HEK293 (cell line): ENCODE measurements around the gene CYBA.

ENCODE experiments used
- GLI4 ChIP-seq: fragments of 450-650 bp; formaldehyde crosslinking; IDR thresholded peaks from 2 replicates; pipeline ENCODE4 v1.5.1; 2016; ENCODE audit warnings: missing biosample characterization, missing genetic modification characterization
- GLIS2 ChIP-seq: fragments of 450-650 bp; formaldehyde crosslinking; IDR thresholded peaks from 2 replicates; pipeline ENCODE4 v1.5.1; 2016; ENCODE audit warnings: missing biosample characterization, missing genetic modification characterization
- KLF8 ChIP-seq: fragments of 450-650 bp; formaldehyde crosslinking; IDR thresholded peaks from 2 replicates; pipeline ENCODE4 v1.5.1; 2016; ENCODE audit warnings: missing biosample characterization, missing genetic modification characterization
- PRDM1 ChIP-seq: fragments of 450-650 bp; formaldehyde crosslinking; IDR thresholded peaks from 2 replicates; pipeline ENCODE4; 2016; ENCODE audit warnings: missing biosample characterization, missing genetic modification characterization
- SP2 ChIP-seq: fragments of 450-650 bp; formaldehyde crosslinking; IDR thresholded peaks from 2 replicates; pipeline ENCODE4 v1.5.1; 2016; ENCODE audit warnings: missing biosample characterization, missing genetic modification characterization
- YY2 ChIP-seq: fragments of 450-650 bp; formaldehyde crosslinking; IDR thresholded peaks from 2 replicates; pipeline ENCODE4 v1.5.1; 2016; ENCODE audit warnings: missing biosample characterization, missing genetic modification characterization
- ZBTB17 ChIP-seq: fragments of 450-650 bp; formaldehyde crosslinking; IDR thresholded peaks from 2 replicates; pipeline ENCODE4 v1.5.1; 2016; ENCODE audit warnings: missing biosample characterization, missing genetic modification characterization
- ZFP3 ChIP-seq: fragments of 450-650 bp; formaldehyde crosslinking; IDR thresholded peaks from 2 replicates; pipeline ENCODE4 v1.5.1; 2016; ENCODE audit warnings: low read depth, missing biosample characterization, missing genetic modification characterization
- ZNF114 ChIP-seq: fragments of 450-650 bp; formaldehyde crosslinking; IDR thresholded peaks from 2 replicates; pipeline ENCODE4 v1.5.0; 2017; ENCODE audit warnings: missing biosample characterization, missing genetic modification characterization
- ZNF133 ChIP-seq: fragments of 450-650 bp; formaldehyde crosslinking; IDR thresholded peaks from 2 replicates; pipeline ENCODE4 v1.5.1; 2016; ENCODE audit warnings: missing biosample characterization, missing genetic modification characterization
- ZNF140 ChIP-seq: fragments of 450-650 bp; formaldehyde crosslinking; IDR thresholded peaks from 2 replicates; pipeline ENCODE4 v1.5.1; 2016; ENCODE audit warnings: missing biosample characterization, missing genetic modification characterization
- ZNF155 ChIP-seq: fragments of 450-650 bp; formaldehyde crosslinking; IDR thresholded peaks from 2 replicates; pipeline ENCODE4 v1.5.1; 2016; ENCODE audit warnings: missing biosample characterization, missing genetic modification characterization
- ZNF2 ChIP-seq: fragments of 450-650 bp; formaldehyde crosslinking; IDR thresholded peaks from 2 replicates; pipeline ENCODE4 v1.5.1; 2016; ENCODE audit warnings: missing biosample characterization, missing genetic modification characterization
- ZNF266 ChIP-seq: fragments of 450-650 bp; formaldehyde crosslinking; IDR thresholded peaks from 2 replicates; pipeline ENCODE4 v1.5.1; 2016; ENCODE audit warnings: missing biosample characterization, missing genetic modification characterization, low read depth
- ZNF274 ChIP-seq, 2 experiments: fragments of 200-500 bp in 1 of 2; fragments of 450-650 bp in 1 of 2; sonication (Bioruptor generic) in 1 of 2; formaldehyde crosslinking in 1 of 2; IDR thresholded peaks; 2 replicates each; pipeline versions ENCODE4 v1.5.1 to v1.6.1; 2014 to 2016; ENCODE audit warnings: borderline replicate concordance in 1 of 2, inconsistent platforms in 1 of 2, low read length in 1 of 2, missing biosample characterization in 1 of 2, missing genetic modification characterization in 1 of 2
- ZNF292 ChIP-seq: fragments of 450-650 bp; formaldehyde crosslinking; IDR thresholded peaks from 2 replicates; pipeline ENCODE4 v1.5.1; 2016; ENCODE audit warnings: low read depth, missing biosample characterization, missing genetic modification characterization, borderline replicate concordance
- ZNF366 ChIP-seq: fragments of 450-650 bp; formaldehyde crosslinking; conservative IDR thresholded peaks from 2 replicates; pipeline ENCODE4 v1.5.1; 2016; ENCODE audit warnings: missing biosample characterization, missing genetic modification characterization
- ZNF37A ChIP-seq: fragments of 450-650 bp; IDR thresholded peaks from 2 replicates; pipeline ENCODE4 v1.5.1; 2018; ENCODE audit warnings: missing biosample characterization, missing genetic modification characterization
- ZNF473 ChIP-seq: fragments of 450-650 bp; formaldehyde crosslinking; IDR thresholded peaks from 2 replicates; pipeline ENCODE4 v1.5.1; 2017; ENCODE audit warnings: missing biosample characterization, missing genetic modification characterization
- ZNF48 ChIP-seq: fragments of 450-650 bp; formaldehyde crosslinking; IDR thresholded peaks from 2 replicates; pipeline ENCODE4 v1.5.1; 2016; ENCODE audit warnings: missing biosample characterization, missing genetic modification characterization
- ZNF510 ChIP-seq: fragments of 450-650 bp; formaldehyde crosslinking; IDR thresholded peaks from 2 replicates; pipeline ENCODE4 v1.5.1; 2018; ENCODE audit warnings: mild to moderate bottlenecking, missing genetic modification characterization, missing biosample characterization; ENCODE audit not compliant: insufficient replicate concordance
- ZNF670 ChIP-seq: fragments of 450-650 bp; formaldehyde crosslinking; IDR thresholded peaks from 2 replicates; pipeline ENCODE4 v1.5.1; 2016; ENCODE audit warnings: missing biosample characterization, missing genetic modification characterization, low read depth
- ZNF701 ChIP-seq: fragments of 450-650 bp; formaldehyde crosslinking; IDR thresholded peaks from 2 replicates; pipeline ENCODE4 v1.5.1; 2016; ENCODE audit warnings: missing biosample characterization, missing genetic modification characterization
- ZNF76 ChIP-seq: fragments of 450-650 bp; formaldehyde crosslinking; IDR thresholded peaks from 2 replicates; pipeline ENCODE4; 2016; ENCODE audit warnings: low read depth, missing biosample characterization, missing genetic modification characterization, borderline replicate concordance
- ZNF777 ChIP-seq: fragments of 450-650 bp; formaldehyde crosslinking; IDR thresholded peaks from 2 replicates; pipeline ENCODE4 v1.5.1; 2017; ENCODE audit warnings: missing biosample characterization, missing genetic modification characterization, borderline replicate concordance
- ZSCAN16 ChIP-seq: fragments of 450-650 bp; formaldehyde crosslinking; IDR thresholded peaks from 2 replicates; pipeline ENCODE4 v1.5.1; 2016; ENCODE audit warnings: missing biosample characterization, missing genetic modification characterization
- TF ChIP-seq, protein P1 (sequence below): fragments of 450-650 bp; formaldehyde crosslinking; IDR thresholded peaks from 2 replicates; pipeline ENCODE4 v1.5.1; 2017; ENCODE audit warnings: missing biosample characterization, missing genetic modification characterization
- TF ChIP-seq, protein P2 (sequence below): fragments of 450-650 bp; formaldehyde crosslinking; IDR thresholded peaks from 2 replicates; pipeline ENCODE4 v1.5.1; 2016; ENCODE audit warnings: missing biosample characterization, missing genetic modification characterization
- TF ChIP-seq, protein P3 (sequence below): fragments of 450-650 bp; formaldehyde crosslinking; IDR thresholded peaks from 2 replicates; pipeline ENCODE4 v1.5.1; 2017; ENCODE audit warnings: missing biosample characterization, mild to moderate bottlenecking, missing genetic modification characterization, moderate library complexity
- TF ChIP-seq, protein P4 (sequence below): fragments of 450-650 bp; formaldehyde crosslinking; IDR thresholded peaks from 2 replicates; pipeline ENCODE4 v1.5.1; 2017; ENCODE audit warnings: missing biosample characterization, missing genetic modification characterization
- TF ChIP-seq, protein P5 (sequence below): fragments of 450-650 bp; formaldehyde crosslinking; IDR thresholded peaks from 2 replicates; pipeline ENCODE4 v1.5.1; 2016; ENCODE audit warnings: missing biosample characterization, missing genetic modification characterization

CYBA gene

DNA sequence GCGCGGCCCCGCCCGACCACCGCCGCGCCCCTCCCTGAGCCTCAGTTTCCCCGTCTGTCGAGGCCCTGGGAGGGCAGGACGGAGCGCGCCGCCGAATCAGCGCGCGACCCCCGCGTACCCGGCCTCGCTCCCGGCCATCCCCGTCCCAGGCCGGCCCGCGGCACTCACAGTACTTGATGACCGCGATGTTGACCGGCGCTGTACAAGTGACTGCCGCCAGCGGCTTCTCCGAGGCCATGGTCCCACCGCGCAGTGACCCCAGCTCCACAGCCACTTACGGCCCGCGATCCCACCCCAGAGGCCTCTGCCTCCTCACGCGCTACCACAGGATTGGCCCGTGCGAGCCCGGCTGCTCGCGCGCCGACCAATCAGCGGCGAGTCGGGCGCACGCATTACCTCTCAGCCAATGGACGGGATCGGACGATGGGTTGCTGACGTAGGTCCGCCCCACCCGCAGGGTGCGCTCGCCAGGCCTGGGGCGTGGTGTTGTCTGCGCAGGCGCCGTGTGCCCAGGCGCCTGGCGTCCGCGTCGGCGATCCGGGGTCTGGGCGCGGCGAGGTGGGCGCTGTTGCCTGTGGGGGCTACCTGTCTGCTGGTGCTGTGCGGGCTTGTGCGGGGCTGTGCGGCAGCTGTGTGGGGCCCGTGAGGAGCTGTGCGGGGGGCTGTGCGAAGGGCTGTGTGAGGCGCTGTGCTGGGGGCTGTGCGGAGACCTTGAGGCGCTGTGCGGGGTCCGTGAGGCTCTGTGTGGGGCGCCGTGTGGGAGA, 12.2 kb upstream of the CYBA start, which contains the start of gene MVD (continued):
- TF ChIP-seq, protein P1, sequence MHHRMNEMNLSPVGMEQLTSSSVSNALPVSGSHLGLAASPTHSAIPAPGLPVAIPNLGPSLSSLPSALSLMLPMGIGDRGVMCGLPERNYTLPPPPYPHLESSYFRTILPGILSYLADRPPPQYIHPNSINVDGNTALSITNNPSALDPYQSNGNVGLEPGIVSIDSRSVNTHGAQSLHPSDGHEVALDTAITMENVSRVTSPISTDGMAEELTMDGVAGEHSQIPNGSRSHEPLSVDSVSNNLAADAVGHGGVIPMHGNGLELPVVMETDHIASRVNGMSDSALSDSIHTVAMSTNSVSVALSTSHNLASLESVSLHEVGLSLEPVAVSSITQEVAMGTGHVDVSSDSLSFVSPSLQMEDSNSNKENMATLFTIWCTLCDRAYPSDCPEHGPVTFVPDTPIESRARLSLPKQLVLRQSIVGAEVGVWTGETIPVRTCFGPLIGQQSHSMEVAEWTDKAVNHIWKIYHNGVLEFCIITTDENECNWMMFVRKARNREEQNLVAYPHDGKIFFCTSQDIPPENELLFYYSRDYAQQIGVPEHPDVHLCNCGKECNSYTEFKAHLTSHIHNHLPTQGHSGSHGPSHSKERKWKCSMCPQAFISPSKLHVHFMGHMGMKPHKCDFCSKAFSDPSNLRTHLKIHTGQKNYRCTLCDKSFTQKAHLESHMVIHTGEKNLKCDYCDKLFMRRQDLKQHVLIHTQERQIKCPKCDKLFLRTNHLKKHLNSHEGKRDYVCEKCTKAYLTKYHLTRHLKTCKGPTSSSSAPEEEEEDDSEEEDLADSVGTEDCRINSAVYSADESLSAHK (tag by site-specific recombination) = no peak
- TF ChIP-seq ZNF292 (tag by site-specific recombination) (no peak), ZNF701 (tag by site-specific recombination) (no peak), ZSCAN16 (tag by site-specific recombination) (peak; percentile 23; the same call in 1 of the 2 replicates), ZNF140 (no peak), ZNF777 (tag by site-specific recombination) (peak; percentile 87; the same call in 1 of the 2 replicates), GLI4 (tag by site-specific recombination) (no peak), ZNF670 (no peak), ZNF510 (tag by site-specific recombination) (no peak), ZBTB17 (tag by site-specific recombination) (peak; percentile 43), SP2 (tag by site-specific recombination) (peak; percentile 100), ZNF37A (tag by site-specific recombination) (no peak), ZNF366 (no peak), KLF8 (tag by site-specific recombination) (peak; percentile 46; the same call in 1 of the 2 replicates), ZNF133 (no peak), ZNF473 (tag by site-specific recombination) (no peak), ZNF266 (tag by site-specific recombination) (no peak), ZNF274 (IDR thresholded peaks at IDR 0.05; ENCODE audit: low read length) (no peak), ZNF274 (tag by site-specific recombination; IDR thresholded peaks at IDR 0.05; ENCODE audit: borderline replicate concordance) (no peak), GLIS2 (tag by site-specific recombination) (peak; percentile 91), ZNF2 (tag by site-specific recombination) (no peak), ZNF114 (tag by site-specific recombination) (no peak), PRDM1 (tag by site-specific recombination) (no peak), ZFP3 (no peak), ZNF155 (tag by site-specific recombination) (no peak), ZNF48 (tag by site-specific recombination) (no peak), YY2 (tag by site-specific recombination) (0 out of 2 replicates have a peak, but pooled peaks have one; percentile 44), ZNF76 (tag by site-specific recombination) (0 out of 2 replicates have a peak, but pooled peaks have one; percentile 60)
- TF ChIP-seq, protein P2, sequence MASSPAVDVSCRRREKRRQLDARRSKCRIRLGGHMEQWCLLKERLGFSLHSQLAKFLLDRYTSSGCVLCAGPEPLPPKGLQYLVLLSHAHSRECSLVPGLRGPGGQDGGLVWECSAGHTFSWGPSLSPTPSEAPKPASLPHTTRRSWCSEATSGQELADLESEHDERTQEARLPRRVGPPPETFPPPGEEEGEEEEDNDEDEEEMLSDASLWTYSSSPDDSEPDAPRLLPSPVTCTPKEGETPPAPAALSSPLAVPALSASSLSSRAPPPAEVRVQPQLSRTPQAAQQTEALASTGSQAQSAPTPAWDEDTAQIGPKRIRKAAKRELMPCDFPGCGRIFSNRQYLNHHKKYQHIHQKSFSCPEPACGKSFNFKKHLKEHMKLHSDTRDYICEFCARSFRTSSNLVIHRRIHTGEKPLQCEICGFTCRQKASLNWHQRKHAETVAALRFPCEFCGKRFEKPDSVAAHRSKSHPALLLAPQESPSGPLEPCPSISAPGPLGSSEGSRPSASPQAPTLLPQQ (tag by site-specific recombination) = peak; percentile 86; the same call in 1 of the 2 replicates
- TF ChIP-seq, protein P3, sequence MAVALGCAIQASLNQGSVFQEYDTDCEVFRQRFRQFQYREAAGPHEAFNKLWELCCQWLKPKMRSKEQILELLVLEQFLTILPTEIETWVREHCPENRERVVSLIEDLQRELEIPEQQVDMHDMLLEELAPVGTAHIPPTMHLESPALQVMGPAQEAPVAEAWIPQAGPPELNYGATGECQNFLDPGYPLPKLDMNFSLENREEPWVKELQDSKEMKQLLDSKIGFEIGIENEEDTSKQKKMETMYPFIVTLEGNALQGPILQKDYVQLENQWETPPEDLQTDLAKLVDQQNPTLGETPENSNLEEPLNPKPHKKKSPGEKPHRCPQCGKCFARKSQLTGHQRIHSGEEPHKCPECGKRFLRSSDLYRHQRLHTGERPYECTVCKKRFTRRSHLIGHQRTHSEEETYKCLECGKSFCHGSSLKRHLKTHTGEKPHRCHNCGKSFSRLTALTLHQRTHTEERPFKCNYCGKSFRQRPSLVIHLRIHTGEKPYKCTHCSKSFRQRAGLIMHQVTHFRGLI (tag by site-specific recombination) = peak; percentile 43; the same call in 1 of the 2 replicates
- TF ChIP-seq, protein P4, sequence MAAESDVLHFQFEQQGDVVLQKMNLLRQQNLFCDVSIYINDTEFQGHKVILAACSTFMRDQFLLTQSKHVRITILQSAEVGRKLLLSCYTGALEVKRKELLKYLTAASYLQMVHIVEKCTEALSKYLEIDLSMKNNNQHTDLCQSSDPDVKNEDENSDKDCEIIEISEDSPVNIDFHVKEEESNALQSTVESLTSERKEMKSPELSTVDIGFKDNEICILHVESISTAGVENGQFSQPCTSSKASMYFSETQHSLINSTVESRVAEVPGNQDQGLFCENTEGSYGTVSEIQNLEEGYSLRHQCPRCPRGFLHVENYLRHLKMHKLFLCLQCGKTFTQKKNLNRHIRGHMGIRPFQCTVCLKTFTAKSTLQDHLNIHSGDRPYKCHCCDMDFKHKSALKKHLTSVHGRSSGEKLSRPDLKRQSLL (tag by site-specific recombination) = no peak
- TF ChIP-seq, protein P5, sequence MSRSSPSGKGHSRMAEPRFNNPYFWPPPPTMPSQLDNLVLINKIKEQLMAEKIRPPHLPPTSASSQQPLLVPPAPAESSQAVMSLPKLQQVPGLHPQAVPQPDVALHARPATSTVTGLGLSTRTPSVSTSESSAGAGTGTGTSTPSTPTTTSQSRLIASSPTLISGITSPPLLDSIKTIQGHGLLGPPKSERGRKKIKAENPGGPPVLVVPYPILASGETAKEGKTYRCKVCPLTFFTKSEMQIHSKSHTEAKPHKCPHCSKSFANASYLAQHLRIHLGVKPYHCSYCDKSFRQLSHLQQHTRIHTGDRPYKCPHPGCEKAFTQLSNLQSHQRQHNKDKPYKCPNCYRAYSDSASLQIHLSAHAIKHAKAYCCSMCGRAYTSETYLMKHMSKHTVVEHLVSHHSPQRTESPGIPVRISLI = no peak
